Stomach (tissue), 9 donors: ENCODE measurements around the gene RGS11. TPM values are rescaled to one million over a fixed set of nuclear protein-coding genes. Genes with fewer than 3 reads are reported as not detected.

Experiments
- DNase-seq, 2 donors: peaks; one replicate each; pipeline versions ENCODE4 v3.0.0 to v3.0.0-alpha.2; 2013 to 2019
- H3K27ac ChIP-seq, 5 donors: fragments of 200-600 bp in 4 of 5; sonication (generic) in 4 of 5; one replicate each; pipeline ENCODE4 v1.5.1; 2013 to 2019; ENCODE audit warnings: mild to moderate bottlenecking in 1 of 5, moderate library complexity in 1 of 5
- H3K27me3 ChIP-seq, 3 donors: fragments of 200-600 bp; sonication (generic); one replicate each; pipeline ENCODE4 v1.5.1; 2017 to 2019; ENCODE audit warnings: mixed run types in 1 of 3
- H3K36me3 ChIP-seq, 4 donors: fragments of 200-600 bp; sonication (generic); 1 replicate in 3 of 4; 2 replicates in 1 of 4; pipeline ENCODE4 v1.5.1; 2016 to 2019
- H3K4me1 ChIP-seq, 4 donors: fragments of 200-600 bp; sonication (generic); one replicate each; pipeline ENCODE4 v1.5.1; 2016 to 2019
- H3K4me3 ChIP-seq, 4 donors: fragments of 200-600 bp; sonication (generic) in 3 of 4; one replicate each; pipeline ENCODE4 v1.5.1; 2016 to 2019; ENCODE audit warnings: mild to moderate bottlenecking in 1 of 4
- H3K9me3 ChIP-seq, 4 donors: fragments of 200-600 bp; sonication (generic); one replicate each; pipeline ENCODE4 v1.5.1; 2016 to 2019
- EP300 ChIP-seq: sonication (generic); formaldehyde crosslinking; IDR thresholded peaks from one replicate; pipeline ENCODE4 v1.6.1; 2017; ENCODE audit warnings: antibody characterized with exemption
- POLR2A ChIP-seq, 4 donors: fragments of 450-650 bp; IDR thresholded peaks; one replicate each; pipeline ENCODE4 v1.6.1; 2016; ENCODE audit warnings: antibody characterized with exemption in 4 of 4, control low read depth in 2 of 4, mild to moderate bottlenecking in 1 of 4, moderate library complexity in 1 of 4
- POLR2AphosphoS5 ChIP-seq, 3 donors: sonication (generic); formaldehyde crosslinking; IDR thresholded peaks; one replicate each; pipeline ENCODE4 v1.6.1; 2016; ENCODE audit warnings: antibody characterized with exemption in 3 of 3
- WGBS, 5 donors: extraction: QIAGEN DNeasy Blood & Tissue Kit in 3 of 5; methylation state at CpG; one replicate each; pipeline versions ENCODE4 v1.1.5 to v1.1.7; 2013 to 2018; 5-methylcytosine and 5-hydroxymethylcytosine counted together
- intact Hi-C: fragments of 100-400 bp; cut with DNase I; formaldehyde crosslinking; loops from one replicate; pipeline ENCODE4 v1.15.1; 2023; ENCODE audit warnings: low total_unique reads
- polyA plus RNA-seq, 3 donors: library from polyadenylated mRNA; stranded (reverse); fragments of 200-250 nt; gene quantifications; one replicate each; pipeline ENCODE4 v1.2.3, GENCODE V29; 2013
- total RNA-seq, 5 donors: library from RNA; depleted of rRNA; stranded (reverse); fragments of >200 nt; gene quantifications; one replicate each; pipeline versions ENCODE4 v1.1.0 to v1.2.3, GENCODE V29; 2014 to 2016
- TF ChIP-seq, protein P1 (sequence below), 7 experiments: fragments of 450-650 bp in 4 of 7; fragments of 200-600 bp in 3 of 7; sonication (generic) in 3 of 7; IDR thresholded peaks; one replicate each; pipeline ENCODE4 v1.5.1; 2016 to 2019; ENCODE audit warnings: antibody characterized with exemption in 7 of 7, control low read depth in 2 of 7, mild to moderate bottlenecking in 1 of 7
- donor health status: healthy with polysubstance abuse.
- donor health status: Bipolar disorder and iron deficiency.
- donor health status: healthy.

Gene RGS11
- total and polyA plus RNA-seq, 8 donors = 2.6 to 26.3 (median 9.6) TPM

DNA sequence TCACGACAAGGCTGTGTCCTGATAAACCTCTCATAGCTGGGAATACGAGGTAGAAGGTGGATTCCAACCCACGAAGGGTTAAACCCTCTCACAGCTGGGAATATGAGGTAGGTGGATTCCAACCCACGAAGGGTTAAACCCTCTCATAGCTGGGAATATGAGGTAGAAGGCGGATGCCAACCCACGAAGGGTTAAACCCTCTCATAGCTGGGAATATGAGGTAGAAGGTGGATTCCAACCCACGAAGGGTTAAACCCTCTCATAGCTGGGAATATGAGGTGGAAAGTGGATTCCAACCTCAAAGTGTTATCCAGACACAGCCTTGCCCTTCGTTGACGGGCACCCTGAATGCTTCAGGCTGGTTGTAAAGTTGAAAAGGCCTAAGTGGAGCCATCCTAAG, 45.8 kb upstream of the RGS11 start:
- Histone ChIP-seq H3K9me3 (no peaks in the 10 kb centered on the region), H3K27me3 (no peaks in the 10 kb centered on the region), H3K4me1 (peaks cover 18 to 33% (median 30%) of the 10 kb centered on the region in 4 donors), H3K36me3 (peaks cover 6 to 28% (median 20%) of the 10 kb centered on the region in 4 donors), H3K4me3 (no peak overlapping the region), H3K27ac (no peak overlapping the region)
- intact Hi-C loops = no loop called here
- DNase-seq = no peak
- TF ChIP-seq EP300 = no peak
- TF ChIP-seq, protein P1, sequence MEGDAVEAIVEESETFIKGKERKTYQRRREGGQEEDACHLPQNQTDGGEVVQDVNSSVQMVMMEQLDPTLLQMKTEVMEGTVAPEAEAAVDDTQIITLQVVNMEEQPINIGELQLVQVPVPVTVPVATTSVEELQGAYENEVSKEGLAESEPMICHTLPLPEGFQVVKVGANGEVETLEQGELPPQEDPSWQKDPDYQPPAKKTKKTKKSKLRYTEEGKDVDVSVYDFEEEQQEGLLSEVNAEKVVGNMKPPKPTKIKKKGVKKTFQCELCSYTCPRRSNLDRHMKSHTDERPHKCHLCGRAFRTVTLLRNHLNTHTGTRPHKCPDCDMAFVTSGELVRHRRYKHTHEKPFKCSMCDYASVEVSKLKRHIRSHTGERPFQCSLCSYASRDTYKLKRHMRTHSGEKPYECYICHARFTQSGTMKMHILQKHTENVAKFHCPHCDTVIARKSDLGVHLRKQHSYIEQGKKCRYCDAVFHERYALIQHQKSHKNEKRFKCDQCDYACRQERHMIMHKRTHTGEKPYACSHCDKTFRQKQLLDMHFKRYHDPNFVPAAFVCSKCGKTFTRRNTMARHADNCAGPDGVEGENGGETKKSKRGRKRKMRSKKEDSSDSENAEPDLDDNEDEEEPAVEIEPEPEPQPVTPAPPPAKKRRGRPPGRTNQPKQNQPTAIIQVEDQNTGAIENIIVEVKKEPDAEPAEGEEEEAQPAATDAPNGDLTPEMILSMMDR (IDR thresholded peaks at IDR 0.05) = no peak
- 73 to 85% (median 78%) methylated on average over 9 of the region's 9 CpGs for WGBS, 5 donors

DNA sequence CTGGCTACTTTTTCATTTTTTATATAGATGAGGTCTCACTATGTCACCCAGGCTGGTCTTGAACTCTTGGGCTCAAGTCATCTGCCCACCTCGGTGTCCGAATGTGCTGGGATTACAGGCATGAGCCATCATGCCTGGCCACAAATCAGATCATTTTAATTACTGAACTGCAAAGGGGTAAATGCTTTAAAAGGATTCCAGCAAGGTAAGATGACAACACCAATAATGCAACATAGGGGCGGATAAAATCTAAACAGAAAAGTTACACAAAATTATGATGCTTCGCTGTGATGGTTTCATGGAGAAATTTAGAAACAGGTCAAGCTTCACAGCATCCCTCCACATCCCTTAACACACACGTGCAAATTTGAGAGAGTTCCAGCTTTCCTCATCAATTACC, 44.5 kb upstream of the RGS11 start:
- TF ChIP-seq EP300 (no peak), POLR2A (IDR thresholded peaks at IDR 0.05) (no peak), POLR2AphosphoS5 (IDR thresholded peaks at IDR 0.05) (no peak)
- TF ChIP-seq, protein P1 (IDR thresholded peaks at IDR 0.05) = no peak
- DNase-seq = no peak
- intact Hi-C loops = no loop called here
- Histone ChIP-seq H3K9me3 (no peaks in the 10 kb centered on the region), H3K4me1 (peaks cover 12 to 23% (median 18%) of the 10 kb centered on the region in 4 donors), H3K4me3 (no peak overlapping the region), H3K27me3 (no peaks in the 10 kb centered on the region), H3K27ac (no peak overlapping the region), H3K36me3 (peaks cover 6 to 28% (median 20%) of the 10 kb centered on the region in 4 donors)
- WGBS, 5 donors = 91 to 95% (median 93%) methylated on average over 5 of the region's 5 CpGs

- H3K36me3 ChIP-seq = peaks cover 15 to 39% (median 32%) of the 10 kb centered on the region in 4 donors
- no peaks in the 10 kb centered on the region for H3K27me3 ChIP-seq
These were observed 42.9 kb upstream of the RGS11 start for GRCh38 chr16:318628-319027.

GRCh38 chr16:317583-317982, 41.8 kb upstream of the RGS11 start:
- TF ChIP-seq POLR2AphosphoS5 (IDR thresholded peaks at IDR 0.05) = no peak
- TF ChIP-seq EP300 = no peak
- TF ChIP-seq, protein P1 (IDR thresholded peaks at IDR 0.05) = no peak
- no peak for TF ChIP-seq POLR2A (IDR thresholded peaks at IDR 0.05)
- Histone ChIP-seq H3K27me3 (no peaks in the 10 kb centered on the region), H3K4me3 (no peak overlapping the region), H3K36me3 (peaks cover 22 to 49% (median 42%) of the 10 kb centered on the region in 4 donors), H3K4me1 (peaks cover 0 to 8% (median 3%) of the 10 kb centered on the region in 4 donors), H3K9me3 (no peaks in the 10 kb centered on the region), H3K27ac (no peak overlapping the region)
- 92 to 100% (median 94%) methylated on average over 5 of the region's 5 CpGs for WGBS, 5 donors
- intact Hi-C loops = no loop called here
- no peak for DNase-seq

More at GRCh38 chr16:318628-319027, 42.9 kb upstream of the RGS11 start:
- Histone ChIP-seq H3K27ac (no peak overlapping the region), H3K4me1 (peaks cover 0 to 8% (median 3%) of the 10 kb centered on the region in 4 donors), H3K9me3 (no peaks in the 10 kb centered on the region), H3K4me3 (no peak overlapping the region)
- WGBS, 5 donors = 86 to 95% (median 91%) methylated on average over 18 to 22 of the region's 22 CpGs
- no peak for DNase-seq
- intact Hi-C loops = no loop called here
- TF ChIP-seq POLR2A (IDR thresholded peaks at IDR 0.05) (no peak), POLR2AphosphoS5 (IDR thresholded peaks at IDR 0.05) (no peak), EP300 (no peak)
- TF ChIP-seq, protein P1 (IDR thresholded peaks at IDR 0.05) = no peak
